ENCODE results near the gene RNF217.

DNA sequence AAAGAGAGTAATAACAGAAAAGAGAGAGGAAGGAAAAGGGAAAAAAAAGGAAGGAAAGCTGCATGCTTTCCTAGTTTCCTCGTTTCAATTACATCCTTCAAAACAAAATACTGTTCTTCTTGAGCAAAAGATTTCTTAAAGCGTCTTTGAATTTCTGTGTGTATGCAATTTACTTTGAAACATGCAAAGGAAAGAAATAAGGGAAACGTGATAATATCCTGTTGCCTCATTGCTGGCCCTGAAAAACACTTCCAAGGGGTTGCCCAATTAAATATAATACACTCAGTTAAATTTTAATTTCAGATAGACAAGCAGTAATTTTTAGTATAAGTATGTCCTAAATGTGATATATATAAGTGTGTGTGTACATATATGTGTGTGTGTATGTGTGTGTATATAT is 140.2 kb downstream of the RNF217 start:
- TF ChIP-seq, protein P1, sequence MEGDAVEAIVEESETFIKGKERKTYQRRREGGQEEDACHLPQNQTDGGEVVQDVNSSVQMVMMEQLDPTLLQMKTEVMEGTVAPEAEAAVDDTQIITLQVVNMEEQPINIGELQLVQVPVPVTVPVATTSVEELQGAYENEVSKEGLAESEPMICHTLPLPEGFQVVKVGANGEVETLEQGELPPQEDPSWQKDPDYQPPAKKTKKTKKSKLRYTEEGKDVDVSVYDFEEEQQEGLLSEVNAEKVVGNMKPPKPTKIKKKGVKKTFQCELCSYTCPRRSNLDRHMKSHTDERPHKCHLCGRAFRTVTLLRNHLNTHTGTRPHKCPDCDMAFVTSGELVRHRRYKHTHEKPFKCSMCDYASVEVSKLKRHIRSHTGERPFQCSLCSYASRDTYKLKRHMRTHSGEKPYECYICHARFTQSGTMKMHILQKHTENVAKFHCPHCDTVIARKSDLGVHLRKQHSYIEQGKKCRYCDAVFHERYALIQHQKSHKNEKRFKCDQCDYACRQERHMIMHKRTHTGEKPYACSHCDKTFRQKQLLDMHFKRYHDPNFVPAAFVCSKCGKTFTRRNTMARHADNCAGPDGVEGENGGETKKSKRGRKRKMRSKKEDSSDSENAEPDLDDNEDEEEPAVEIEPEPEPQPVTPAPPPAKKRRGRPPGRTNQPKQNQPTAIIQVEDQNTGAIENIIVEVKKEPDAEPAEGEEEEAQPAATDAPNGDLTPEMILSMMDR (conservative IDR thresholded peaks at IDR 0.05), result no peak
- TF ChIP-seq EZH2 (IDR thresholded peaks at IDR 0.05; ENCODE audit: low read depth), result no peak

Data from PC-9 (cell line).